Retinal pigment epithelial cell (primary cell): ENCODE results near the gene GOT2.
"Not testable (repeated sequence)": the region's sequence is repeated elsewhere in the genome, so short reads cannot be mapped to it uniquely, and the experiment has no call there.

Experiments used
- DNase-seq: peaks from one replicate; pipeline ENCODE4 v3.0.0-alpha.2; 2010; ENCODE audit warnings: low read depth
- H3K4me3 ChIP-seq: 2 replicates; pipeline ENCODE4 v1.5.1; 2011; ENCODE audit warnings: mild to moderate bottlenecking, low read length, control low read depth, moderate library complexity
- CTCF ChIP-seq: conservative IDR thresholded peaks from 2 replicates; pipeline ENCODE4 v1.5.1; 2011; ENCODE audit warnings: low read depth, low read length, control low read depth, inconsistent platforms

Gene GOT2

DNA sequence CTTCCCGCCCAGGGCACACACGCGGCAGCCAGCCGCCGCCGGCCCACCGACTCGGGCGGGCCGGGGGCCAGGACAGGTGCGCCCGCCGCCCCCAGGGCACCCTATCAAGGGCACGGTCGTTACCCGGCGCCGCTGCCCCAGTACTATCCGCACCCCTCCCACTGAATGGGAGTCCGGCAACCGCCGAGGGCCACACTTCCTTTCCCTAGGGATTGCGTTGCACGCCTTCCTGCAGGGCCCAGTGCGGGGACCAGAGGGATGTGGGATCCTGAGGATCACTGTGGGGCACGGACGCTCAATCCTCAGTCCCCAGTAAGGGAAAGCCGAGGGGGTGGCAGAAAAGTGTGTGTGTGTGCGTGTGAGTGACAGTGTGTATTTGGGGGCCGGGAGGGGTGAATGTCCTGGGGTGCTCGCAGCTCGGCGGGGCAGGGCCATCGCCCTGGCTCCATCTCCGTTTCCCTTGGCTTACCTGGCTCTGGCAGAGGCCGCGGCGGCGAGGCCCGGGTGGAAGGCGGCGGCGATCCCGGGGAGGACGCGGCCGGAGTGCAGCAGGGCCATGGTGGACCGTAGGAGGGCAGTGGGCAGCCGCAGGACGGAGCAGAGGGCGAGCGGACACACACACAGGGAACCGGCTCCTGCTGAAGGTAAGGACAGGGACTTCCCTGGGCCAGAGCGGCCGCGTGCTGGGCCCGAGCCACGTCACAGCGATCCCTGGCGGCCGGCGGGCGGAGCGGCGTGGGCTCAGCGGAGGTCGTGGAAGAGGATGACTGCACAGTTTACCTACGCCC lies at the start of gene GOT2:
Gene GOT2, minus strand, starts transcription at position 646 of the 788 bp plus-strand sequence. Its CDS starts 88 bp downstream, at position 558.
- peak; percentile 78 for TF ChIP-seq CTCF
- no peak for DNase-seq
- peak within 1 kb of the TSS; percentile 80 for H3K4me3 ChIP-seq

- not testable (repeated sequence) for H3K4me3 ChIP-seq, DNase-seq
These were observed 45.2 kb upstream of the GOT2 start for GRCh38 chr16:58779291-58779690.

DNA sequence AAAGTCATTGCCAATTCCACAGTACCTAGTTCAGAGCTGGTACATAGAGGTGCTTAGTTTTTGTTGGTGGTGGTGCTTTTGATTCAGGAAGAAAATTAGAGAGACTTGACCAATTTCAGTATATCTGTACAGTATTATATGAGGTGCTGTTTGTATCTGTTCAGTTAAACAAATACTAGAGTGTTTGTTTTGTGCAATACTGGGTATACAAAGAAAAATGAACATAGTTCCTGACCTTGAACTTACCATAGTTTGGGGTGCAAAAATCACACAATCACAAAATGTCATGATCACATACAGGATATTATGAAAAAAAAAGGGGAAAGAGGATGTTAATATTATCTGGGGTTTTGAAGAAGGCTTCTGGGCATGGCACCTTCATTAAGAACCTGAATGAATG lies 39.8 kb upstream of the GOT2 start:
- TF ChIP-seq CTCF: no peak
- no peak overlapping the region for H3K4me3 ChIP-seq

GRCh38 chr16:58768145-58768544 lies 34.0 kb upstream of the GOT2 start:
- DNase-seq: no peak
- TF ChIP-seq CTCF: no peak
- H3K4me3 ChIP-seq: no peak overlapping the region

More for the DNA sequence above, 39.8 kb upstream of the GOT2 start:
- no peak for DNase-seq

DNA sequence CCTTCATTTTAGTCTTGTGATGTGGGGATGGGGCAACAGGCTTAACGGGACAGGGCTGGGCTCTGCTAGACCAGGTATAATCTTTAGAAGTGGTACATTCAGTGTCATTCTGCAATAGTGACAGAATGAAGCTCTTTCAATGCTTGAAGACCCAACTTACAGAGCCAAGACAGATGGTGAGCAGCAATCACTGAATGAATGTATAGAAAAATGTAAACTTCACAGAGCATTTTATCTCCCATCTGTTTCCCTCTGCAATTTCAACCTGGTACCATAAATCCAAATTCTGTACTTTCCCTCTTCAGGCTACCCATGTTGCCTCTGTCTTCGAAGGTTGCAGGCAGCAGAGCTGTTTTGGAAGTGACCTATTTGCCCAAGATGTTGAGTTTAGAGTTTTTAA lies 33.5 kb upstream of the GOT2 start:
- DNase-seq: no peak
- TF ChIP-seq CTCF: no peak
- H3K4me3 ChIP-seq: no peak overlapping the region

- DNase-seq: no peak
- TF ChIP-seq CTCF: no peak
- H3K4me3 ChIP-seq: no peak overlapping the region
These were observed 22.7 kb upstream of the GOT2 start for GRCh38 chr16:58756650-58757332.

GRCh38 chr16:58755989-58756649 lies 22.0 kb upstream of the GOT2 start:
- TF ChIP-seq CTCF: peak; percentile 80
- H3K4me3 ChIP-seq: no peak overlapping the region
- DNase-seq: peak; percentile 28
